Measurements from ENCODE around the gene CYP26C1.

Gene CYP26C1

DNA sequence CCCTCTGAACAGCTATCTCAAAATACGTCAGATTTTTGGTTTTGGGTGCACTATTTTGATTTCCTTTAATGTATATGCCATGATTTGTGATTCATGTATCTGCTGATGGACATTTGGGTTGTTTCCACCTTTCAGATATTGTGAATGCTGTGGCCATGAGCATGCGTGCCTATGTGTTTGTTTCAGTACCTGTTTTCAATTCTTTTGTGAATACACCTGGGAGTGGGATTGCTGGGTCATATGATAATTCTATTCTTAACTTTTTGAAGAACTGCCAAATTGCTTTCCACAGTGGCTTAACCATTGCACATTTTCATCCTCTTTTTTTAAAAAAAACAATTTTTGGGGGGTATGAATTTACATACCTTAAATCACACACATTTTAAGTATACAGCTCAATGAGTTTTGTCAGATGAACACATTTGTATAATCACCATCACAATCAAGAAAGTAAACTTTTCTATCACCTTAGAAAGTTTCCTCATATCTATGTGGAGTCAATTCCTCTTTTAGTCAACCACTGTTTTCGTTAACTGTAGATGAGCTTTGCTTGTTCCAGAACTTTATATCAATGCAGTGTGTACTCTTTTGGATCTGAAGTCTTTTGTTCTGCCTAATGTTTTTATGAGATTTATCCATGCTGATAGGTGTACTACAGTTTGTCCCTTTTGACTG is 50.0 kb downstream of the CYP26C1 start:
- Histone ChIP-seq H3K4me3 (ENCODE audit: low read depth, low read length, poor library complexity, severe bottlenecking) (no peak overlapping the region), H3K9ac (ENCODE audit: low read length) (no peak overlapping the region), H3K9me2 (ENCODE audit: low read depth, low read length) (no peaks in the 10 kb centered on the region), H2AFZ (ENCODE audit: low read length) (no peak overlapping the region), H3K36me3 (ENCODE audit: insufficient read depth, low read length) (no peaks in the 10 kb centered on the region), H3K27ac (ENCODE audit: low read depth, low read length, poor library complexity, severe bottlenecking) (no peak overlapping the region), H3K27me3 (ENCODE audit: insufficient read depth, low read length) (no peaks in the 10 kb centered on the region), H4K20me1 (ENCODE audit: insufficient read depth, low read length) (no peaks in the 10 kb centered on the region), H3F3A (ENCODE audit: insufficient read depth, low read length) (no peaks in the 10 kb centered on the region), H3K79me2 (ENCODE audit: insufficient read depth, low read length) (no peaks in the 10 kb centered on the region), H3K9me3 (ENCODE audit: low read length) (no peaks in the 10 kb centered on the region), H3K4me2 (ENCODE audit: low read length) (no peak overlapping the region), H3K4me1 (ENCODE audit: insufficient read depth, low read length, severe bottlenecking) (no peaks in the 10 kb centered on the region)
- TF ChIP-seq, protein P1, sequence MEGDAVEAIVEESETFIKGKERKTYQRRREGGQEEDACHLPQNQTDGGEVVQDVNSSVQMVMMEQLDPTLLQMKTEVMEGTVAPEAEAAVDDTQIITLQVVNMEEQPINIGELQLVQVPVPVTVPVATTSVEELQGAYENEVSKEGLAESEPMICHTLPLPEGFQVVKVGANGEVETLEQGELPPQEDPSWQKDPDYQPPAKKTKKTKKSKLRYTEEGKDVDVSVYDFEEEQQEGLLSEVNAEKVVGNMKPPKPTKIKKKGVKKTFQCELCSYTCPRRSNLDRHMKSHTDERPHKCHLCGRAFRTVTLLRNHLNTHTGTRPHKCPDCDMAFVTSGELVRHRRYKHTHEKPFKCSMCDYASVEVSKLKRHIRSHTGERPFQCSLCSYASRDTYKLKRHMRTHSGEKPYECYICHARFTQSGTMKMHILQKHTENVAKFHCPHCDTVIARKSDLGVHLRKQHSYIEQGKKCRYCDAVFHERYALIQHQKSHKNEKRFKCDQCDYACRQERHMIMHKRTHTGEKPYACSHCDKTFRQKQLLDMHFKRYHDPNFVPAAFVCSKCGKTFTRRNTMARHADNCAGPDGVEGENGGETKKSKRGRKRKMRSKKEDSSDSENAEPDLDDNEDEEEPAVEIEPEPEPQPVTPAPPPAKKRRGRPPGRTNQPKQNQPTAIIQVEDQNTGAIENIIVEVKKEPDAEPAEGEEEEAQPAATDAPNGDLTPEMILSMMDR (IDR thresholded peaks at IDR 0.05; ENCODE audit: low read length): no peak
- no peak for TF ChIP-seq EZH2 (IDR thresholded peaks at IDR 0.05; ENCODE audit: borderline replicate concordance, low read length)

- Histone ChIP-seq H4K20me1 (ENCODE audit: insufficient read depth, low read length) (no peaks in the 10 kb centered on the region), H3K9ac (ENCODE audit: low read length) (no peak overlapping the region), H3F3A (ENCODE audit: insufficient read depth, low read length) (no peaks in the 10 kb centered on the region), H3K9me2 (ENCODE audit: low read depth, low read length) (no peaks in the 10 kb centered on the region), H3K36me3 (ENCODE audit: insufficient read depth, low read length) (no peaks in the 10 kb centered on the region), H3K4me2 (ENCODE audit: low read length) (no peak overlapping the region), H3K9me3 (ENCODE audit: low read length) (no peaks in the 10 kb centered on the region), H3K27ac (ENCODE audit: low read depth, low read length, poor library complexity, severe bottlenecking) (no peak overlapping the region), H3K27me3 (ENCODE audit: insufficient read depth, low read length) (no peaks in the 10 kb centered on the region), H3K4me3 (ENCODE audit: low read depth, low read length, poor library complexity, severe bottlenecking) (no peak overlapping the region), H3K4me1 (ENCODE audit: insufficient read depth, low read length, severe bottlenecking) (no peaks in the 10 kb centered on the region), H2AFZ (ENCODE audit: low read length) (no peak overlapping the region), H3K79me2 (ENCODE audit: insufficient read depth, low read length) (no peaks in the 10 kb centered on the region)
- TF ChIP-seq, protein P1 (IDR thresholded peaks at IDR 0.05; ENCODE audit: low read length): no peak
- no peak for TF ChIP-seq EZH2 (IDR thresholded peaks at IDR 0.05; ENCODE audit: borderline replicate concordance, low read length)
These were observed 52.4 kb downstream of the CYP26C1 start for GRCh38 chr10:93113042-93113441.

- H3K79me2 ChIP-seq (ENCODE audit: insufficient read depth, low read length): no peaks in the 10 kb centered on the region
- H4K20me1 ChIP-seq (ENCODE audit: insufficient read depth, low read length): no peaks in the 10 kb centered on the region
- no peaks in the 10 kb centered on the region for H3K27me3 ChIP-seq (ENCODE audit: insufficient read depth, low read length)
- no peak overlapping the region for H2AFZ ChIP-seq (ENCODE audit: low read length)
- no peak overlapping the region for H3K4me3 ChIP-seq (ENCODE audit: low read depth, low read length, poor library complexity, severe bottlenecking)
- no peak overlapping the region for H3K4me2 ChIP-seq (ENCODE audit: low read length)
- no peaks in the 10 kb centered on the region for H3F3A ChIP-seq (ENCODE audit: insufficient read depth, low read length)
- no peak overlapping the region for H3K27ac ChIP-seq (ENCODE audit: low read depth, low read length, poor library complexity, severe bottlenecking)
- no peaks in the 10 kb centered on the region for H3K36me3 ChIP-seq (ENCODE audit: insufficient read depth, low read length)
- TF ChIP-seq, protein P1 (IDR thresholded peaks at IDR 0.05; ENCODE audit: low read length): no peak
- no peak for TF ChIP-seq EZH2 (IDR thresholded peaks at IDR 0.05; ENCODE audit: borderline replicate concordance, low read length)
- H3K9me3 ChIP-seq (ENCODE audit: low read length): no peaks in the 10 kb centered on the region
- H3K9ac ChIP-seq (ENCODE audit: low read length): no peak overlapping the region
- H3K9me2 ChIP-seq (ENCODE audit: low read depth, low read length): no peaks in the 10 kb centered on the region
- no peaks in the 10 kb centered on the region for H3K4me1 ChIP-seq (ENCODE audit: insufficient read depth, low read length, severe bottlenecking)
These were observed 55.2 kb downstream of the CYP26C1 start for GRCh38 chr10:93115661-93116383.
